HCT116 (cell line): ENCODE data around the gene TRPV4. TPM values are rescaled to one million over a fixed set of nuclear protein-coding genes. Genes with fewer than 3 reads are reported as not detected.

ENCODE experiments used
- ATAC-seq: fragments of 200-7000 bp; cut with Tn5 transposase; 2 replicates; pipeline ENCODE4 v1.9.1; 2020; ENCODE audit warnings: mild to moderate bottlenecking, moderate library complexity
- BruUV-seq: library from RNA; stranded (reverse); fragments of 400-500 nt; replicated peaks from 2 replicates; lab custom pipeline; 2021; lab: Mats Ljungman, UMichigan
- CTCF ChIA-PET: fragments of 300-600 bp; sonication (Branson Sonifier 250); formaldehyde crosslinking; loops from one replicate; lab custom pipeline; 2021; ENCODE audit warnings: antibody characterized with exemption; lab: Charles Lee
- POLR2A ChIA-PET: fragments of 300-600, 350-600 bp; sonication (Branson Sonifier 250); formaldehyde crosslinking; loops from one replicate; lab custom pipeline; 2021; ENCODE audit warnings: antibody characterized with exemption; lab: Charles Lee
- RAD21 ChIA-PET, 2 experiments: fragments of 300-600 bp; sonication (Branson Sonifier 250); formaldehyde crosslinking; loops; one replicate each; lab custom pipeline; 2023; ENCODE audit warnings: low total read pairs in 2 of 2; ENCODE audit not compliant: uncharacterized antibody in 2 of 2, unreplicated experiment in 2 of 2, low non-redundant PET in 1 of 2; lab: Charles Lee
- DNase-seq: peaks from one replicate; pipeline ENCODE4 v3.0.0-alpha.2; 2010; ENCODE audit warnings: low read depth, low spot score
- H2AFZ ChIP-seq: fragments of 200-600 bp; shearing (Covaris generic), sonication (generic); 2 replicates; pipeline ENCODE4 v1.6.1; 2017; ENCODE audit warnings: low read depth, mixed run types, mixed read lengths, antibody characterized with exemption, low read length; ENCODE audit not compliant: poor library complexity, severe bottlenecking
- H3K27ac ChIP-seq: 2 replicates; pipeline ENCODE4 v1.5.1; 2012; ENCODE audit warnings: low read depth, low read length
- H3K27me3 ChIP-seq: fragments of 200-600 bp; sonication (generic); 2 replicates; pipeline ENCODE4 v1.6.1; 2016; ENCODE audit warnings: mixed run types, low read length, mixed read lengths; ENCODE audit not compliant: insufficient read depth
- H3K36me3 ChIP-seq, 2 experiments: fragments of 200-500 bp in 1 of 2; fragments of 200-600 bp in 1 of 2; sonication (Bioruptor generic) in 1 of 2; sonication (generic) in 1 of 2; 2 replicates each; pipeline versions ENCODE4 v1.5.1 to v1.6.1; 2014 to 2016; ENCODE audit warnings: low read length in 2 of 2, inconsistent platforms in 1 of 2, mixed read lengths in 1 of 2, mixed run types in 1 of 2; ENCODE audit not compliant: insufficient read depth in 2 of 2, control insufficient read depth in 1 of 2
- H3K4me1 ChIP-seq, 2 experiments: fragments of 200-600 bp in 1 of 2; sonication (generic) in 1 of 2; 2 replicates each; pipeline versions ENCODE4 v1.5.1 to v1.6.1; 2012 to 2017; ENCODE audit warnings: low read length in 2 of 2, inconsistent platforms in 1 of 2, mild to moderate bottlenecking in 1 of 2, mixed read lengths in 1 of 2, mixed run types in 1 of 2, moderate library complexity in 1 of 2; ENCODE audit not compliant: insufficient read depth in 2 of 2, control insufficient read depth in 1 of 2
- H3K4me2 ChIP-seq: fragments of 200-600 bp; sonication (generic); 2 replicates; pipeline ENCODE4 v1.6.1; 2017; ENCODE audit warnings: mixed run types, low read length, mixed read lengths
- H3K4me3 ChIP-seq, 2 experiments: fragments of 200-600 bp in 1 of 2; sonication (generic) in 1 of 2; replicated peaks in 1 of 2; 2 replicates each; pipeline ENCODE4 v1.5.1; 2011 to 2016; ENCODE audit warnings: low read length in 2 of 2, control low read depth in 1 of 2, low read depth in 1 of 2, mild to moderate bottlenecking in 1 of 2, mixed read lengths in 1 of 2, mixed run types in 1 of 2
- H3K79me2 ChIP-seq: fragments of 200-600 bp; sonication (generic); 2 replicates; pipeline ENCODE4 v1.6.1; 2017; ENCODE audit warnings: mild to moderate bottlenecking, mixed run types, low read length, moderate library complexity, mixed read lengths; ENCODE audit not compliant: insufficient read depth
- H3K9ac ChIP-seq: fragments of 200-600 bp; sonication (generic); 2 replicates; pipeline ENCODE4 v1.6.1; 2016; ENCODE audit warnings: low read length, mixed read lengths
- H3K9me2 ChIP-seq: fragments of 200-600 bp; sonication (generic), shearing (Covaris generic); 2 replicates; pipeline ENCODE4 v1.6.1; 2017; ENCODE audit warnings: mixed run types, mild to moderate bottlenecking, moderate library complexity; ENCODE audit not compliant: insufficient read depth
- H3K9me3 ChIP-seq, 2 experiments: fragments of 200-500 bp in 1 of 2; fragments of 200-600 bp in 1 of 2; sonication (Bioruptor generic) in 1 of 2; sonication (generic) in 1 of 2; 2 replicates each; pipeline ENCODE4 v1.6.1; 2014 to 2017; ENCODE audit warnings: low read length in 2 of 2, mixed read lengths in 2 of 2, inconsistent platforms in 1 of 2, low read depth in 1 of 2, mild to moderate bottlenecking in 1 of 2, mixed run types in 1 of 2, moderate library complexity in 1 of 2; ENCODE audit not compliant: control insufficient read depth in 1 of 2, insufficient read depth in 1 of 2
- H4K20me1 ChIP-seq: fragments of 200-600 bp; sonication (generic), shearing (Covaris generic); 2 replicates; pipeline ENCODE4 v1.6.1; 2017; ENCODE audit warnings: mixed run types, mild to moderate bottlenecking, moderate library complexity; ENCODE audit not compliant: insufficient read depth
- CBX3 ChIP-seq: IDR thresholded peaks from 2 replicates; pipeline ENCODE4 v1.6.1; 2012; ENCODE audit warnings: low read depth
- CEBPB ChIP-seq: IDR thresholded peaks from 2 replicates; pipeline ENCODE4 v1.6.1; 2012; ENCODE audit warnings: low read depth
- CTCF ChIP-seq, 3 experiments: fragments of 200-600 bp in 1 of 3; sonication (generic) in 1 of 3; IDR thresholded peaks in 2 of 3; conservative IDR thresholded peaks in 1 of 3; 2 replicates each; pipeline ENCODE4 v1.5.1; 2012 to 2017; ENCODE audit warnings: low read depth in 2 of 3, low read length in 2 of 3, antibody characterized with exemption in 1 of 3, borderline replicate concordance in 1 of 3, control low read depth in 1 of 3, mild to moderate bottlenecking in 1 of 3, mixed read lengths in 1 of 3, mixed run types in 1 of 3, moderate library complexity in 1 of 3; ENCODE audit not compliant: insufficient read depth in 1 of 3
- EGR1 ChIP-seq: IDR thresholded peaks from 2 replicates; pipeline ENCODE4 v1.6.1; 2012; ENCODE audit warnings: low read depth
- ELF1 ChIP-seq: IDR thresholded peaks from 2 replicates; pipeline ENCODE4 v1.6.1; 2012; ENCODE audit warnings: low read depth, borderline replicate concordance
- EZH2 ChIP-seq: fragments of 200-600 bp; sonication (generic); IDR thresholded peaks from 2 replicates; pipeline ENCODE4 v1.6.1; 2017; ENCODE audit warnings: antibody characterized with exemption, mixed run types
- EZH2phosphoT487 ChIP-seq: fragments of 200-600 bp; IDR thresholded peaks from 2 replicates; pipeline ENCODE4 v1.6.1; 2018; ENCODE audit warnings: antibody characterized with exemption, borderline replicate concordance
- JUND ChIP-seq: IDR thresholded peaks from 2 replicates; pipeline ENCODE4 v1.6.1; 2012
- MAX ChIP-seq: IDR thresholded peaks from 2 replicates; pipeline ENCODE4 v1.6.1; 2012
- POLR2AphosphoS5 ChIP-seq: IDR thresholded peaks from 2 replicates; pipeline ENCODE4 v1.6.1; 2011; ENCODE audit warnings: mild to moderate bottlenecking, low read depth, low read length, moderate library complexity
- RAD21 ChIP-seq: IDR thresholded peaks from 2 replicates; pipeline ENCODE4 v1.6.1; 2012; ENCODE audit warnings: low read depth, mild to moderate bottlenecking
- REST ChIP-seq: IDR thresholded peaks from 2 replicates; pipeline ENCODE4 v1.6.1; 2012; ENCODE audit warnings: low read depth
- SIN3A ChIP-seq: IDR thresholded peaks from 2 replicates; pipeline ENCODE4 v1.6.1; 2012; ENCODE audit warnings: low read depth
- SP1 ChIP-seq: IDR thresholded peaks from 2 replicates; pipeline ENCODE4 v1.6.1; 2012; ENCODE audit warnings: low read depth
- SRF ChIP-seq: IDR thresholded peaks from 2 replicates; pipeline ENCODE4 v1.6.1; 2012; ENCODE audit warnings: low read depth
- TCF7L2 ChIP-seq: IDR thresholded peaks from 2 replicates; pipeline ENCODE4 v1.7.0; 2011; ENCODE audit warnings: borderline replicate concordance, inconsistent platforms; ENCODE audit not compliant: insufficient read depth, insufficient read length; ENCODE audit errors: extremely low read depth
- YY1 ChIP-seq: IDR thresholded peaks from 2 replicates; pipeline ENCODE4 v1.6.1; 2011; ENCODE audit warnings: low read length, low read depth, moderate library complexity, mild to moderate bottlenecking; ENCODE audit not compliant: insufficient replicate concordance; ENCODE audit errors: extremely low read depth
- ZBTB33 ChIP-seq: IDR thresholded peaks from 2 replicates; pipeline ENCODE4 v1.6.1; 2011; ENCODE audit warnings: mild to moderate bottlenecking, low read length, moderate library complexity; ENCODE audit not compliant: insufficient replicate concordance; ENCODE audit errors: extremely low read depth
- ZNF274 ChIP-seq: fragments of 200-500 bp; sonication (Bioruptor generic); IDR thresholded peaks from 2 replicates; pipeline ENCODE4 v1.6.1; 2014; ENCODE audit warnings: mild to moderate bottlenecking, low read depth, low read length, inconsistent platforms
- intact Hi-C: fragments of 100-400 bp; cut with micrococcal nuclease; formaldehyde crosslinking; loops from 2 replicates; pipeline ENCODE4 v1.10.0; 2022
- total RNA-seq: library from RNA; stranded (reverse); gene quantifications from one replicate; pipeline ENCODE4 v1.2.1, GENCODE V29; 2021; ENCODE audit not compliant: unreplicated experiment

TRPV4 gene
- total RNA-seq, 1 experiment from 2014 or later, result 0.54 TPM

- TF ChIP-seq SP1, result no peak
- TF ChIP-seq MAX, result no peak
- TF ChIP-seq EZH2, result no peak
- TF ChIP-seq CBX3, result no peak
- TF ChIP-seq SIN3A, result no peak
- TF ChIP-seq REST, result no peak
- no peak for TF ChIP-seq YY1
- no peak for TF ChIP-seq POLR2AphosphoS5
- TF ChIP-seq CTCF (IDR thresholded peaks at IDR 0.05 in 2 of 3, conservative IDR thresholded peaks at IDR 0.05 in 1 of 3; ENCODE audit: borderline replicate concordance in 1 of 3, insufficient read depth in 1 of 3, low read depth in 2 of 3, low read length in 2 of 3), result no peak
- no peak for TF ChIP-seq EZH2phosphoT487
- TF ChIP-seq SRF, result no peak
- no peak for TF ChIP-seq JUND
- no peak for TF ChIP-seq ZBTB33
- TF ChIP-seq EGR1, result no peak
- no peak for TF ChIP-seq ELF1
- TF ChIP-seq ZNF274, result no peak
- no peak for TF ChIP-seq RAD21
- TF ChIP-seq TCF7L2, result no peak
- no peak for TF ChIP-seq CEBPB
- Histone ChIP-seq H4K20me1 (no peaks in the 10 kb centered on the region), H2AFZ (no peak overlapping the region), H3K79me2 (peaks cover 8% of the 10 kb centered on the region; the same call in 1 of the 2 replicates), H3K4me3 (no peak overlapping the region), H3K9me2 (no peaks in the 10 kb centered on the region), H3K9ac (no peak overlapping the region), H3K4me1 (peaks cover 4 to 22% of the 10 kb centered on the region in 2 experiments), H3K4me2 (no peak overlapping the region), H3K36me3 (no peaks in the 10 kb centered on the region), H3K27ac (no peak overlapping the region), H3K9me3 (no peaks in the 10 kb centered on the region), H3K27me3 (no peaks in the 10 kb centered on the region)
- intact Hi-C loops, result no loop called here
- POLR2A ChIA-PET, result no interaction called here
- CTCF ChIA-PET, result no interaction called here
- RAD21 ChIA-PET, result no interaction called here
- no TSS peak for BruUV-seq
- ATAC-seq, result no peak
- DNase-seq, result no peak
Observed at GRCh38 chr12:109768901-109769670, 64.1 kb downstream of the TRPV4 start.
